UCSD-AML1 (cell line): ENCODE data around the gene PRSS38.
A peak's percentile ranks its signal among the peaks of the same experiment; 100 is the strongest.

Experiments used
- DNase-seq: peaks from one replicate; lab custom pipeline; 2025; ENCODE audit not compliant: unreplicated experiment; lab: John Stamatoyannopoulos, UW

PRSS38 gene

GRCh38 chr1:227815468-227816409, at the start of gene PRSS38:
PRSS38 (plus strand) TSS chr1:227815675; CDS start chr1:227815717, 42 bp downstream.
- no peak for DNase-seq

- peak; percentile 47 for DNase-seq
These were observed 49.4 kb upstream of the PRSS38 start for GRCh38 chr1:227766015-227766634.

GRCh38 chr1:227766653-227767277, 48.7 kb upstream of the PRSS38 start:
- no peak for DNase-seq

- DNase-seq: no peak
These were observed 47.9 kb upstream of the PRSS38 start for GRCh38 chr1:227767401-227768124.

GRCh38 chr1:227768125-227768439, 47.4 kb upstream of the PRSS38 start:
- no peak for DNase-seq

- no peak for DNase-seq
These were observed 46.8 kb upstream of the PRSS38 start for GRCh38 chr1:227768640-227769039.

GRCh38 chr1:227769047-227769935, 46.2 kb upstream of the PRSS38 start:
- DNase-seq: no peak

GRCh38 chr1:227769936-227770494, 45.5 kb upstream of the PRSS38 start:
- DNase-seq: no peak

- no peak for DNase-seq
These were observed 44.7 kb upstream of the PRSS38 start for GRCh38 chr1:227770812-227771211.

- DNase-seq: no peak
These were observed 44.1 kb upstream of the PRSS38 start for GRCh38 chr1:227771326-227771725.

GRCh38 chr1:227771771-227772170, 43.7 kb upstream of the PRSS38 start:
- DNase-seq: no peak

GRCh38 chr1:227773558-227773957, 41.9 kb upstream of the PRSS38 start:
- DNase-seq: no peak

GRCh38 chr1:227774051-227774731, 41.3 kb upstream of the PRSS38 start:
- DNase-seq: no peak

- DNase-seq: no peak
These were observed 40.4 kb upstream of the PRSS38 start for GRCh38 chr1:227774821-227775661.

- DNase-seq: no peak
These were observed 39.6 kb upstream of the PRSS38 start for GRCh38 chr1:227775841-227776240.

GRCh38 chr1:227776331-227776771, 39.1 kb upstream of the PRSS38 start:
- peak; percentile 28 for DNase-seq

GRCh38 chr1:227777156-227777555, 38.3 kb upstream of the PRSS38 start:
- no peak for DNase-seq

GRCh38 chr1:227777646-227778045, 37.8 kb upstream of the PRSS38 start:
- no peak for DNase-seq
